NCI-H1694 (cell line): ENCODE measurements around the gene A1BG.
"Not testable (repeated sequence)": the region's sequence is repeated elsewhere in the genome, so short reads cannot be mapped to it uniquely, and the experiment has no call there.

ENCODE experiments used
- DNase-seq: peaks from one replicate; lab custom pipeline; 2025; lab: John Stamatoyannopoulos, UW

The A1BG gene

DNA sequence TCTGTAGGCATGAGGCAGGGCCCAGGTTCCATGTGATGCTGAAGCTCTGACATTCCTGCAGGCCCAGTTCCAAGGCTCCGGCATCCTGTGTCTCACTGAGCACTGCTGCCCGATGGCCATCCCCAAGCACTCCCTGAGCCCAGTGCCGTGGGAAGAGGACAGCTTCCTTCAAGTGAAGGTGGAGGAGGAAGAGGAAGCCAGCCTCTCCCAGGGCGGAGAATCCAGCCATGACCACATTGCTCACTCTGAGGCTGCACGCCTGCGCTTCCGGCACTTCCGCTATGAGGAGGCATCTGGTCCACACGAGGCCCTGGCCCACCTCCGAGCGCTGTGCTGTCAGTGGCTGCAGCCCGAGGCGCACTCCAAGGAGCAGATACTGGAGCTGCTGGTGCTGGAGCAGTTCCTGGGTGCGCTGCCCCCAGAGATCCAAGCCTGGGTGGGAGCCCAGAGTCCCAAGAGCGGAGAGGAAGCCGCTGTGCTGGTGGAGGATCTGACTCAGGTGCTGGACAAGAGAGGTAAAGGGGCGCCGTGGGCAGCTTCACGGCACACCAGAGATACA, 18.5 kb downstream of the A1BG start:
- no peak for DNase-seq

DNA sequence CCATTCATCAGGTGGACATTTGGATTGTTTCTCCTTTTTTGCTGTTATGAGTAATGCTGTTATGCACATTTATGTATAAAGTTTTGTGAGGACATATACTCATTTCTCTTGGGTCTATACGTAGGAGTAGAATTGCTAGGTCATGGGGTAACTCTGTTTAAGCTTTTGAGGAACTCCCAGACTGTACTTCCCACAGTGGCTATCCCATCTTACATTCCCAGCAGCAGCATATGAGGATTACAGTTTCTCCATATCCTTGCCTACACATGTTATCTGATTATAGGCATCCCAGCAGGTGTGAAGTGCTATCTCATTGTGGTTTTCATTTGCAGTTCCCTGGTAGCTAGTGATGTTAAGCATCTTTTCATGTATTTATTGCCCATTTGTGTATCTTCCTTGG, 20.6 kb downstream of the A1BG start:
- DNase-seq: no peak

DNA sequence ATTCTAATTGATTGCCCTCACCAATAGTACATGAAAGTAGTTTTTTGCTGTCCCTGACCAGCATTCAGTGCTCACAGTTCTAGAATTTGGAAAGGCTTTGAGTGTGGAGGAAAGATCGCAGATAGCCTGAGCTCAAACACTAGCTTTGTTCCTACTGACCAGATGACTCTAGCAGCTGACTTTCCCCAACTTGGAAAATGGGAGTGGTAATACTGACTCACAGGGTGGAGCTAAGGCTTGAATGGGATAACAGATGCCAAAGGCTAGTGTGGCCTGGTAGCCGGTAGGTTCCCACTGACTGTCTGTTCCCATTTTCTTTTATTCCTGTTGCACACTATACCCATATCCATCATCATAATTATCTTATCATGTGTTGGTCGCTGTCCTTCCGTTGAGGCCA, 22.8 kb downstream of the A1BG start:
- no peak for DNase-seq

DNA sequence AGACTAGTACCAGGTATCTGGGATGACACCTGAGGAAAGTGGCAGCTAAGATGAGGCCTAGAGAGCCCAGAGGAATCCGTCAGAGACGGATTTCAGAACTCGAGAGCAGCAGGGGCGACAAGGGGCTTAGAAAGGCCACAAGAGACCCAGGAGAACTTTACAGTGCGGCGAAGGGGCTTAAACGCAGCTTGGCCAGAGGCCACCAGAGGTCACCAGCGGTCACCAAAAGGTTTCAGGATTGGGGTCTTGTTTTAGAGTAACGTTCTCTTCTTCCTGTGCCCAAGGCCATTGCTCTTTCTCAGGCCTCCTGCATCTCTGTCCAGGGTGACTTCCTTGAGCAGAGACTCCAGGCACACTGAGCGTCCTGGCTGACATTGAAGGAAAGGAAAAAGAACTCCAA, 24.3 kb downstream of the A1BG start:
- no peak for DNase-seq

DNA sequence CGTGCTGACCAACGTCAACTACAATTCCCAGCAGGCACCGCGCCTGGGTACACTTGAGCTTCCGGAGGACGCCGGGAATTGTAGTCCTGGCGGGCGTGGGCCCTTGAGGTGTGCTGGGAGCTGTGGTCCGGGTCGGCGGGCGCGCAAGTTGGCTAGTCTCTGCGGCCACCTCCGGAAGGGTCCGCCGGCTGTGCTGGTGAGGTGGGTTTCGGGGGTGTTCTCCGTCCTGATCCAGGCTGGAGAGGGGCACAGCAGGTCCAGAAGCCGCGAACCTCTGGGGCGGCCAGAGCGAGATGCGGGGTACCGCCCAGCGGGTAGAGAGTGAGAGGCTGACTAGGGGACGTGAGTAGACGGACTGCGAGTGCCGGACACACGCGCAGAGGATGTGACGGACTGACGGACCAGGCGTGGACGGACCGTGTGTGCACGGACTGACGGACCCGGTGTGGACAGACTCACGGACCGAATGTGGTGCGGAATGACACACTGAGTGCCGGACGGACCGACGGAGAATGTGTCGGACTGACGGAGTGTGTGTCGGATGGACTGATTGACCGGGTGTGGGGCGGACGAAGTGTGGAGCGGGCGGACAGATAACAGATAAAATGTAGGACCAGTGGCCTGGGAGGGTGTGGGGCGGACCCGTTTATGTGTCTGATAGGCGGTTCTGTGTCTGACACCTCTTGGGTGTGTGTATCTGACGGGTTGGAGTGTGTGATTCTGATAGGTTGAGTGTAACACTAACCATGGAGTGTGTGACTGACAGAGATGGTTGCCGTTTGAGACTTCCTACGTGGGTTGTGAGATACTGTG, 26.2 kb downstream of the A1BG start, which contains the start of gene ZSCAN22:
Gene ZSCAN22, plus strand, starts transcription at position 81 of the 813 bp plus-strand sequence. CDS start 7,809 bp downstream, outside the sequence.
- DNase-seq: peak; percentile 85

DNA sequence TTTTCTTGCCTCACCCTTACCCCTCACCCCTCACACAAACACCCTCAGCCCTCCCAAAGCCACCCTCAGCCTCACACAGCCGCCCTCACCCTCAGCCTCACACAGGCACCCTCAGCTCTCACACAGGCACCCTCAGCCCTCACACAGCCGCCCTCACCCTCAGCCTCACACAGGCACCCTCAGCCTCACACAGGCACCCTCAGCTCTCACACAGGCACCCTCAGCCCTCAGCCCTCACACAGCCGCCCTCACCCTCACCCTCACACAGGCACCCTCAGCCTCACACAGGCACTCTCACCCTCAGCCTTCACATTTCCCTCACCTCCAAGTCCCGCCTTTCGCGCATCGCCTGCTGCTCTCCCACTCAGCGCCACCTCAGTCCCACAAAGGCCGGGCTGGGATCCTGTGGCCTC, 26.8 kb downstream of the A1BG start:
- DNase-seq: no peak

DNA sequence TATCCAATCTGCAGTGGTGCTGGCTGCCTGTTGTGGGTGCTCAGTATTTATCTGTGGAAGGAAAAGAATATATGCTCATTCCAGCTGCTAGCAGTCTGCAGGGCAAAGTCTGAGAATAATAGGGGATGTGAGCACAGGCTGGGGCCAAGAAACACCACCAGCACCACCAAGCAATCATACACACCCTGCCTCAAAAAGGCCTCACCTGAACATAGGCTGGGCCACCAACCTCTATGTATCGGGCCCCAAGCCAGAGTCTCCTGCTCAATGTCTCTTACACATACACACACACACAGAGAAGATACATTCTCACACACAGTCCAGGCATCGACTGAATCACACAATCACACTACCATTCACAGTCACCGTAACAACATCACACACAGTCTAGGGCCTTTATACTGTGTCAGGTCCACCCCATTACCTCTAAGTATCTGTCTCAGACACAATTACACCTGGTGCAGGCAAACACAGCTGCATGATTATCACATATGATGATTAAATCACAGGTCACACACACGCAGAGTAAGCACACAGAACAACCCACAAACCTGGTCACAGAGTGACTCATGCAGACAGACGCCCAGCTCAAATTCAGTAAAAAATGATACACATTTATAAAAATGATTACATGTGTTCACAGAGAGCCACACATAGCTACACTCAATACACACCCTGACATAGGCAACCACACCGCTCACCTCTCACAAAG, 27.8 kb downstream of the A1BG start:
- DNase-seq: no peak

DNA sequence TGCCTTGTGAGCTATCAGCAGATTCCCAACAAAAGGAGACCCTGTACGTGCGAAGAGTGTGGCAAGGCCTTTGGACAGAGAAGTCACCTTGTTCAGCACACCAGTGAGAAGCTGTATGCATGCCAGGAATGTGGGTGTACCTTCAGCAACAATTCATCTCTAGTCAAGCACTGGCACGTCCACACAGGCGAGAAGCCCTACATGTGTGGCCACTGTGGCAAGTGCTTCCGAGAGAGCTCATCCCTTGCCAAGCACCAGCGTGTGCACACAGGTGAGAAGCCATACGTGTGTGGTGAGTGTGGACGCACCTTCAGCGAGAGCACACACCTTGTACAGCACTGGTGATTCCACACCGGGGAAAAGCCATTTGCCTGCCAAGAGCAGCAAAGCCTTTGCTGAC, 34.1 kb downstream of the A1BG start:
- DNase-seq: no peak

DNA sequence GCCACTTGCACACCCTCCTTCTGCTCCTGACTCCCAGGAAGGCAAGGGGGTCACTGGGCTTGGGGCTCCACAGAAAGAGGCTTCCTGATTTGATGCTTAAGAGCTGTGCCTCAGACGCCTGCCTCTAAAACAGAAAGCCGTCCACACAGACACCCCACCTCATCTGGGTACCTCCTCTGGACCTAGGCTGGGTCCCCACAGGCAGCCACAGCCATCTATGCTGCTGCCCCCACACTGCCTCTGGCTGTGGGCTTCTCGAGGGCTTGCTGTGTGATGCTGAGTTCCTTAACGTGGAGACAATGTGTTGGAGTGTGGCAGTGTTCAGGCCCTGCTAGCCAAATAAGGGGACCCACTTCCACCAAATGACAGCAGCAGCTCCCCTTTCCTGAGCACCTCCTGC, 35.0 kb downstream of the A1BG start:
- DNase-seq: no peak

DNA sequence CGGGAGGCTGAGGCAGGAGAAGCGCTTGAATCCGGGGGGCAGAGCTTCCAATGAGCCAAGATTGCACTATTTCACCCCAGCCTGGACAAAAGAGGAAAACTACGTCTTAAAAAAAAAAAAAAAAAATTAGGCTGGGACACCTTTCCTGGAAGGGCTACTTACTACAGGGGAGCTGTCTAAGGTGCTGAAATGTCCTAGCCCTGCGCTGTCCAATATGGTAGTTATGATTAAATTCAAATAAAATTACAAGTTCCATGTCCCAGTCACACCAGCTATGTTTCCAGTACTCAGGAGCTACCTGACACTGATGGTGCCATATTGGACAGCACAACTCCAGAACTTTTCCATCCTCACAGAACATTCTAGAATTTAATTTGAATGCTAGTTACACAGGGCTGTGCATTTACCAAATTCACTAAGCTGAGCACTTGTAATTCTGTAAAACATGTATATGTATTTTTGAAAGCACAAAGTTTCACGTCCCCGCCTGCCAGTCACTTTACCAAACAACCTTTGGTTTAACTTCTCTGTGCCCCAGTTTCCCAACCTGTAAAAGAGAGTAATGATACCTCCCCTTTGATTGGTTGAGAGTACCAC, 35.7 kb downstream of the A1BG start:
- DNase-seq: no peak

DNA sequence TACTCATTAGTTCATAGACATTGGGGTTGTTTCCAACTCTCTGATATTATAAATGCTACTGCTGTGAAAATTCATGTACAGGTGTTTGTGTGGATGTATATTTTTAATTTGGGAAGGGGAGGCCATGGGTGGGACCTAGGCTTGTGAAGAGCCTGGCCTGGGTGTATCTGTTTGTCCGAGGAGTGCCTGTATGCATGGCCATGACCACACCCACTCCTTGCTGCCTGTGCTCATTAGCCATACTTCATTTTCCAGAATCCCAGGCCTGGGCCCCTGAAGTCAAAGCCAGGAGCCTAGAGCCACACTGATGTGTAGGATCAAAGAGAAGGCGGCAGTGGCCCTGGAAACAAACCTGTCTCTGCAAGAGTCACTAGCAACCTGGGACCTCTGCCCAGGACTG, 37.7 kb downstream of the A1BG start:
- no peak for DNase-seq

DNA sequence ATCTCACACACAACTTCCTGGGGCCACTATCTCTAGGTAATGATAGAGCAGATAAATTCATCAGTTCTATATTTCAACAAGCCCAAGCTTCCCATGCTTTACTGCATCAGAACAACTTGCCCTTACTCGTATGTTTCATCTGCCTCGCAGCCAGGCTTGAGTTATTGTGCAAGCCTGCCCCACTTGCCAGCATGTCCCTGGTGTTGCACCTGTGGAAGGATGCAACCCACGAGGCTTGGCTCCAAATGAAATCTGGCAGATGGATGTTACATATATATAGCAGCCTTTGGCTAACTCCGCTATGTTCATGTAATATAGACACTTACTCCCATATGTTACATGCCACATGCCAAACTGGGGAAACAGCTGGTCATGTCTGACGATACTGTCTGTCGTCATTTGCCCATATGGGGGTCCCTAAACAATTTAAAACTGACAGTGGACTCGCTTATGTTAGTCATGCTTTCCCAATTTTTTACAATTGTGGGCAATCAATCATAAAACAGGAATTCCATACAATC, 41.9 kb downstream of the A1BG start:
- DNase-seq: peak; percentile 69

DNA sequence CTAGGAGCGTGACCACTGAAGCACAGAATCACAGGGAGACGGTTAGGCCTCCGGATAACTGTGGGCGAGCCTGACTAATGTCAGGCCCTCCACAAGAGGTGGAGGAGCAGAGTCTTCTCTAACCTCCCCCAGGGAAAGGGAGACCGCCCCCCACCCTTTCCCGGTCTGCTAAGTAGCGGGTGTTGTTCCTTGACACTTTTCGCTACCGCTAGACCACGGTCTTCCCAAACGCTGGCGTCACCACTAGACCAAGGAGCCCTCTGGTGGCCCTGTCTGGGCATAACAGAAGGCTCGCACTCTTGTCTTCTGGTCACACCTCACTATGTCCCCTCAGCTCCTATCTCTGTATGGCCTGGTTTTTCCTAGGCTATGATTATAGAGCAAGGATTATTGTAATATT, 42.6 kb downstream of the A1BG start:
- not testable (repeated sequence) for DNase-seq

DNA sequence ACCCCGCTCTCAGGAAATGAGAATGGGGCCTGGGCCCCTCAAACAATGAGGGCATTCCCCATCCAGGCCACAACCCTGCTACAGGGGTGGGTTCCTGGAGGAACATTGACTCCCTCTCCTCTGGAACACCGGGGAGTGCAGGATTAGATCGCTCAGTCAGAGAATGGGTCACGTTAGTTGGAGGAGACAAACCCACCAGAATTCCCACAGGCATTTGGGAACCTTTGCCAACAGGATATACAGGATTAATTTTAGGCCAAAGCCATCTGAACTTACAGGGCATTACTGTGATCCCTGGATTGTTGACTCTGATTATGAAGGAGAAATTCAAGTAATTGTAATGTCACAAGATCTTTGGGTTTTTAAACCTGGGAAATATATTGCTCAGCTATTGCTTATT, 45.6 kb downstream of the A1BG start:
- no peak for DNase-seq

DNA sequence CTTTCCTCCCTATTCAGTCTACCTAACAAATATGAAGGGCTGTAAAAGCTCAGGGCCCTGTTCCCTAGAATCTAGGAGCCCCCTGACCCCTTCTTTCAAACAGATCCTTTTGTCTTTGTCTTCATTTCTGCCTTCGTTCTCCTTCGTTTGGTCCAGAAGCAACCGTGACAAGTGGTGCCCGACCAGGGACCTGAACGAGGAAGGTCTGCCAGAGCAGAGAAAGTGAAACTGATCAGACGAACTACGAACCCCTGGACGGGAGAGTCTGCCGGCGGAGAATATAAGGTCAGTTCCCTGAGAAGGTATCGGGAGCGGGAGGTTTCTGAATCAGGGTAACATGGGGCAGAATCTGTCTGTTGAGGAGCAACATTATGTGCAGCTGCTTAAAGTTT, 47.4 kb downstream of the A1BG start:
- no peak for DNase-seq

DNA sequence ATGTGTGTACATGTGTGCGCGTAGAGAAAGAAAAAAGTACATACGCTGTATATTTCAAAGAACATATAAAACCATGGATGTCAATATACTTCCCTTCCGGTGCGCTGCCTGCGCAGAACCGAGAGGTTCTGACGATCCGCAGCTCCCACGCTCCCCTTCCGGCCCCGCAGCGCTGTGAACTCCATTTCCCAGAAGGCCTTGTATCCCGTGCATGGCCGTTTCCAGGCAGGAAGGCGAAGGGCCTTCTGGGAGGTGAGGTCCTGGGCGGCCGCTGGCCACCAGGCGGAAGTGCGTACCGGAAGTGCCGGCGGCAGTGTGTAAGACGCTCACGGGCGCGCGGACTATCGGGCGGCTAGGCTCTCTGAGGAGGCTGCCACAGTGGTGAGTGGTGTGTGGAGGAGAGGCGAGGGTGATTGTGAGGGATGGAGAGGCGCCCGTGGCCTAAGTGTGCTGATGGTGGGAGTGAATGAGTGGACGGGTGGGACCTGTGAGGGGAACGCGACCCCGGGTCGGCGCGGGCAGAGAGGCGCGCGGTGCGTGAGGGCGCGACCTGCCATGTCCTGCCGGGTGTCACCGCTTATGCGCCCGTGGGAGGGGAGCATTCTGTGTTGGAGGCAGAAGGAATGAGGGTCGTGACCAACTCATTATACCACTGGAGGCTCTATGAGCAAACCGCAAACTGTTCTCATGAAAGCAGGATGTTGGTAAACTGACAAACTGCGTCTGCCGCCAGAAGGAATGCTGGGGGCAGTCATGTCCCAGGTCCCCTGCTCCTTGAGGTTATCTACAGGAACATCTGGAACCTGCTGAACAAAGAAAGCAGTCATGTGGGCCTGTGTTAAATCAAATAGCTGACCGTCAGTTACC, 48.0 kb downstream of the A1BG start, which contains the start of gene ERVK3-1:
Gene ERVK3-1, plus strand, starts transcription at position 313 of the 867 bp plus-strand sequence. CDS start 6,792 bp downstream, outside the sequence.
- peak; percentile 92 for DNase-seq

DNA sequence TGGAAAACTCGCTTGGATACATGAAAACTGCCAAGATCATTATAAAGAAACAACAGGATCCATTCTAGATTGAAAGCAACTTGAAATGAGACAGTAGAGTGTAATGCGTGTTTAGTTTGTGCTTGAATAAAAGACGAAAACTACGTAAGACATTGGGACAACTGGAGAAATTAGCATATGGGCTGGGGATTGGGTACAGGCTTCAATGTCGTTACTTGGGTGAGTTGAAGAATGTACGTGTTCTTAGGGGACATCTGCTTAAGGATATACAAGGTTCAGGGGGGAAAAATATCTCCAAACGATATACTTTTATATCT, 48.6 kb downstream of the A1BG start:
- DNase-seq: no peak

DNA sequence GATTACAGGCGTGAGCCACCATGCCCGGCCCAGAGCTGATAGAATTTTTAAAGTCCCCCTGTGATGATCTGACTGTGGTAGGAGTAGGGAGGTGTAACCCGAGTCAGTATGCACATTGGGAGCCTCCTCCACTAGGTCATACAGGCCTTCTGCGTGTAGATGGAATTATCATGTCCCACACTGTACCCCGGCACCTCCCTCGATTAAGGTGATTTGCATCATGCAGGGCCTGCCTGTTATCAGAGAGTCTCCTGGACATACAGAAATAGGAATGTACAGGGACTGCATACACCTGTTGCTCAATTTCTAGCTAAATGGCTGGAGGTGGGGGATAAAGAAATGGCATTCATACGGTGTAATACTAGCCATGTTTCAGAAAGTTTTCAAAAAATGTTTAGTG, 49.0 kb downstream of the A1BG start:
- no peak for DNase-seq

DNA sequence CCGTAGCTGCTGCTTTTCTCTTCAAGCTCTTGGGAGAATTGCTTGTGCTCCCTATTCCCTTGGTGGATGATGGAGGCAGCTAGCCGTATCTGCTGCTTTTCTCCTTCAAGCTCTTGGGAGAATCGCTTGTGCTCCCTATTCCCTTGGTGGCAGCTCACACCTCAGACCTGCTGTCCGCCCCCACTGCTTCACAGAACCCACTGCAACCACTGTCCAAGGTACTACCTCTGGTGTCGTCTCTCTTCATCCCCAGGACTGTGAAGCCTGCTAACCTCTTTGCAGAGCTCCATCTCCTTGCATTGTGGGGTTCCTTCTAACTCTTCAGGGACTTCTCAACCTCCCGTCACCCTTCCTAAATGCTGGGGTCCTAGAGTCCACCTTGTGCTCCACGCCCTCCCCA, 52.7 kb downstream of the A1BG start:
- no peak for DNase-seq

DNA sequence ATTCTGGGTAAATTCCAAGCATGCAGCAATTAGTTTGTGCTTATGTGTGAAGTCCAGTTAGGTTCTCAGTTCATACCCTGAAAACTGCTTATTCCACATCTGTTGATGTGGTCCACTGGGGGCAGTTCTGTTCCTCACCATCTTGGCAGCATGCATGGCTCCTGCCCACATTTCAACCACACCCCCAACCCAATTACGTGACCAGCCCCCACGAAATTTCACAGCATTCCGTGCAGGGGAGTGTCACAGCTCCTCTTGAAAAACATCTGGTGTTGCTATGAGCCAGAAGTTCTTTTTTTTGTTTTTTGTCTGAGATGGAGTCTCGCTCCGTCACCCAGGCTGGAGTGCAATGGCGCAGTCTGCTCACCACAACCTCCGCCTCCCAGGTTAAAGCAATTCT, 57.2 kb downstream of the A1BG start:
- no peak for DNase-seq
